ENCODE measurements around the gene GPR35. TPM values are rescaled to one million over a fixed set of nuclear protein-coding genes. Genes with fewer than 3 reads are reported as not detected.

The GPR35 gene
- total RNA-seq, 2 donors from 2014 or later: 3.4 to 5.8 TPM

GRCh38 chr2:240638512-240639160 lies 13.4 kb downstream of the GPR35 start:
- no peak overlapping the region for H3K4me3 ChIP-seq
- ATAC-seq (ENCODE audit: insufficient number of reproducible peaks, low FRiP score, low read depth) (no peak), DNase-seq (ENCODE audit: low spot score) (no peak)
- TF ChIP-seq CTCF (IDR thresholded peaks at IDR 0.05): no peak
- no peaks in the 10 kb centered on the region for H3K27me3 ChIP-seq (replicated peaks; ENCODE audit: insufficient read depth)
- no peaks in the 10 kb centered on the region for H3K4me1 ChIP-seq (ENCODE audit: control insufficient read depth in 1 of 2, low read depth in 2 of 2)
- no peaks in the 10 kb centered on the region for H3K9me3 ChIP-seq
- no peak overlapping the region for H3K27ac ChIP-seq
- H3K36me3 ChIP-seq: no peaks in the 10 kb centered on the region

GRCh38 chr2:240639566-240639965 lies 14.3 kb downstream of the GPR35 start:
- H3K9me3 ChIP-seq: no peaks in the 10 kb centered on the region
- TF ChIP-seq CTCF (IDR thresholded peaks at IDR 0.05): no peak
- DNase-seq (ENCODE audit: low spot score): no peak
- no peak overlapping the region for H3K27ac ChIP-seq
- H3K27me3 ChIP-seq (replicated peaks; ENCODE audit: insufficient read depth): no peaks in the 10 kb centered on the region
- no peak for ATAC-seq (ENCODE audit: insufficient number of reproducible peaks, low FRiP score, low read depth)
- H3K36me3 ChIP-seq: no peaks in the 10 kb centered on the region
- no peaks in the 10 kb centered on the region for H3K4me1 ChIP-seq (ENCODE audit: control insufficient read depth in 1 of 2, low read depth in 2 of 2)
- H3K4me3 ChIP-seq: no peak overlapping the region

- ATAC-seq (ENCODE audit: insufficient number of reproducible peaks, low FRiP score, low read depth): no peak
- Histone ChIP-seq H3K27me3 (replicated peaks; ENCODE audit: insufficient read depth) (no peaks in the 10 kb centered on the region), H3K27ac (no peak overlapping the region), H3K4me1 (ENCODE audit: control insufficient read depth in 1 of 2, low read depth in 2 of 2) (no peaks in the 10 kb centered on the region), H3K36me3 (no peaks in the 10 kb centered on the region), H3K4me3 (no peak overlapping the region), H3K9me3 (no peaks in the 10 kb centered on the region)
- DNase-seq (ENCODE audit: low spot score): no peak
- no peak for TF ChIP-seq CTCF (IDR thresholded peaks at IDR 0.05)
Measured at GRCh38 chr2:240640939-240641338, 15.7 kb downstream of the GPR35 start.

- TF ChIP-seq CTCF (IDR thresholded peaks at IDR 0.05): no peak
- no peak overlapping the region for H3K4me3 ChIP-seq
- no peaks in the 10 kb centered on the region for H3K36me3 ChIP-seq
- no peaks in the 10 kb centered on the region for H3K27me3 ChIP-seq (replicated peaks; ENCODE audit: insufficient read depth)
- DNase-seq (ENCODE audit: low spot score): no peak
- no peaks in the 10 kb centered on the region for H3K9me3 ChIP-seq
- no peak overlapping the region for H3K27ac ChIP-seq
- ATAC-seq (ENCODE audit: insufficient number of reproducible peaks, low FRiP score, low read depth): no peak
- no peaks in the 10 kb centered on the region for H3K4me1 ChIP-seq (ENCODE audit: control insufficient read depth in 1 of 2, low read depth in 2 of 2)
Measured at GRCh38 chr2:240642061-240642805, 17.0 kb downstream of the GPR35 start.

GRCh38 chr2:240642806-240643092 lies 17.5 kb downstream of the GPR35 start:
- H3K27ac ChIP-seq: no peak overlapping the region
- no peak for ATAC-seq (ENCODE audit: insufficient number of reproducible peaks, low FRiP score, low read depth)
- no peak for TF ChIP-seq CTCF (IDR thresholded peaks at IDR 0.05)
- no peaks in the 10 kb centered on the region for H3K9me3 ChIP-seq
- H3K27me3 ChIP-seq (replicated peaks; ENCODE audit: insufficient read depth): no peaks in the 10 kb centered on the region
- no peak for DNase-seq (ENCODE audit: low spot score)
- no peaks in the 10 kb centered on the region for H3K4me1 ChIP-seq (ENCODE audit: control insufficient read depth in 1 of 2, low read depth in 2 of 2)
- no peaks in the 10 kb centered on the region for H3K36me3 ChIP-seq
- no peak overlapping the region for H3K4me3 ChIP-seq
